Stimulated activated CD4-positive, alpha-beta T cell treated with anti-CD3 and anti-CD28 coated beads, Interleukin-1b, Interleukin-23, amount 100 ng/mL, for 48 hours (primary cell): Measurements from ENCODE around the gene CPNE5.

ENCODE experiments used
- DNase-seq: peaks from one replicate; pipeline ENCODE4 v3.0.0-alpha.2; 2020

The CPNE5 gene

GRCh38 chr6:36838896-36839748 lies at the start of gene CPNE5:
Gene CPNE5 (minus strand): TSS chr6:36839444. CDS start chr6:36839377, 67 bp downstream.
- no peak for DNase-seq

- no peak for DNase-seq
Observed at GRCh38 chr6:36888115-36888643, 48.9 kb upstream of the CPNE5 start.

GRCh38 chr6:36886950-36887618 lies 47.8 kb upstream of the CPNE5 start:
- no peak for DNase-seq

GRCh38 chr6:36885461-36886401 lies 46.5 kb upstream of the CPNE5 start, which contains the start of gene C6orf89:
Gene C6orf89 (plus strand): TSS chr6:36885952. CDS start chr6:36899445, 13,493 bp downstream.
- DNase-seq, result peak; percentile 98

GRCh38 chr6:36884610-36885009 lies 45.4 kb upstream of the CPNE5 start:
- DNase-seq, result no peak

- DNase-seq, result no peak
Observed at GRCh38 chr6:36875250-36875633, 36.0 kb upstream of the CPNE5 start.

GRCh38 chr6:36874443-36875249 lies 35.4 kb upstream of the CPNE5 start, which contains the start of gene PPIL1:
Gene PPIL1 (minus strand): TSS chr6:36874803. CDS start chr6:36874772, 31 bp downstream.
- DNase-seq, result peak; percentile 86

- peak; percentile 19 for DNase-seq
Observed at GRCh38 chr6:36873612-36874442, 34.6 kb upstream of the CPNE5 start.

- DNase-seq, result no peak
Observed at GRCh38 chr6:36873115-36873514, 33.9 kb upstream of the CPNE5 start.

- no peak for DNase-seq
Observed at GRCh38 chr6:36871686-36872085, 32.4 kb upstream of the CPNE5 start.

GRCh38 chr6:36867471-36868224 lies 28.4 kb upstream of the CPNE5 start:
- no peak for DNase-seq

GRCh38 chr6:36865835-36866234 lies 26.6 kb upstream of the CPNE5 start:
- no peak for DNase-seq

- DNase-seq, result no peak
Observed at GRCh38 chr6:36863670-36864540, 24.7 kb upstream of the CPNE5 start.

- DNase-seq, result no peak
Observed at GRCh38 chr6:36862848-36863382, 23.7 kb upstream of the CPNE5 start.

GRCh38 chr6:36862164-36862847 lies 23.1 kb upstream of the CPNE5 start:
- DNase-seq, result no peak

GRCh38 chr6:36860126-36860525 lies 20.9 kb upstream of the CPNE5 start:
- no peak for DNase-seq

GRCh38 chr6:36858407-36858981 lies 19.2 kb upstream of the CPNE5 start:
- DNase-seq, result no peak

GRCh38 chr6:36857325-36857724 lies 18.1 kb upstream of the CPNE5 start:
- no peak for DNase-seq
